T-helper 22 cell (primary cell): ENCODE measurements around the gene EYS.

Source experiments
- DNase-seq: peaks from one replicate; pipeline ENCODE4 v3.0.0-alpha.2; 2020; ENCODE audit warnings: low read depth

EYS gene

GRCh38 chr6:64128301-64129024 lies 1578.6 kb downstream of the EYS start:
- DNase-seq: no peak

- DNase-seq: no peak
These were observed 1583.0 kb downstream of the EYS start for GRCh38 chr6:64123761-64124633.

- DNase-seq: no peak
These were observed 1584.2 kb downstream of the EYS start for GRCh38 chr6:64122712-64123375.

- no peak for DNase-seq
These were observed 1585.9 kb downstream of the EYS start for GRCh38 chr6:64121011-64121565.

- no peak for DNase-seq
These were observed 1593.3 kb downstream of the EYS start for GRCh38 chr6:64113704-64114103.

DNA sequence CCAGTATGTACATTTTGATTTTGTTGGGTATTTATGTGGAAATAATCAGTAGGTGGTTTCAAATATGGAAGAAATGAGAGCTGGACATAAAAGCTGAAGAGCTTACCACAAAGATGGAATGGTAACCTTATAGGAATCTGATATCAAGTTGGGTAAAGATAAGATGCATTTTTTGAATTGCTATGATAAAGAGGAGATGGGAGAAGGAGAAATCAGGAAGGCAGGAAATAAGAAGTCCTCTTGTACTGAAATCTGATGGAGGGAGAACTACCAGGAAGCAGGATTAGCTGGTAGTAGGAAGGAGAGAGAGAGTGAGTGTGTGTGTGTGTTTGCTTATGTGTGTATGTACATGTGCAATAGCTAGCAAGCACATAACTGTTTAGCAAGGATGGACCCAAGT lies 1603.0 kb downstream of the EYS start:
- DNase-seq: no peak

DNA sequence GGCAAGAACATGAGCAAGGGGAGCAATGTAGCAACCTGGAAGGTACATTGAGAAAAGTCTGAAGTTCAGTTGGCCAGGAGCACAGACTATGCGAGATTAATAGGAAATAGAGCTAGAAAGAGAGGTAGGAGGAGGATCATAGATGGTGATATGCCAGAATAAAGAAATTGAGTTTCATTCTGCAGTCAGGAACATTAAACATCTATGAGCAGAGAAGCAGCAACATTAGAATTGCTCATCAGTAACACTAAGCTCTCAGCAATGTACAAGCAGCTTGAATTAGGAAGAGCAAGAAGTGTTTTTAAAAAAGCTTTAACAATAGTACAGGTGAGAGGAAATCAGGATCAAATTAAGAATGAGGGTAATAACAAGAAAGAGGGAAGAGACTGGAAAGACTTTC lies 1603.5 kb downstream of the EYS start:
- DNase-seq: no peak

- DNase-seq: no peak
These were observed 1606.2 kb downstream of the EYS start for GRCh38 chr6:64100702-64101303.

DNA sequence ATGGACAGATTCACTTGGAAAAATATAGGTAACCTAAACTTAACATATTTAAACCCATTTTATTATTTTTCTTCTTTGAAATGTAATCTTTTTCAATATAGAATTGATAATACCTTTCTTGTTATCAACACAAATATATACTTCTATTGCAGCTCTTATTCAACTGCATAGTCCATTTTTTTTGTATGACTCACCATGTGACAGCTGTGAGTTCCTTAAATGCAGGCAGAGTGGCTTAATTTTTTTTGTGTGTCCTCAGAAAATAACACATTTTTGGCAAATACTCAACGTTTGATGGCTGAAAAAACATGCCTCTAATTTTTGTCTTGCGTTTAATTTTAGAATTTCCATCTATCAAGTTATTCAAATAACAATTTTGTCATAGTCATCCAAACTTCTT lies 1616.7 kb downstream of the EYS start:
- DNase-seq: no peak

DNA sequence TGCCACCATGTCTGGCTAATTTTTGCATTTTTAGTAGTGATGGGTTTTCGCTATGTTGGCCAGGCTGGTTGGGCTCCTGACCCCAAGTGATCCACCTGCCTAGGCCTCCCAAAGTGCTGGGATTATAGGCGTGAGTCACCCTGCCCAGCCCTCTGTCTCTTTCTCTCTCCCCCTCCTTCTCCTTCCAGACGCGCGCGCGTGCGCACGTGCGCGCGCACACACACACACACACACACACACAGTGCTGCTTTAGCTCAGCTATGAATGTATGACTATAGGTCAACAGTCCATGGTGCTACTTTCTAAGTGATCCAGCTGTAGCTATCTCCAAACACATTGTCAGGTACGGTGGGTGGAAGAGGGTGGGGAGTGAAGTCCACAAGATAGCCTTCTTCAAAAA lies 1621.9 kb downstream of the EYS start:
- no peak for DNase-seq

GRCh38 chr6:64084185-64084663 lies 1622.8 kb downstream of the EYS start:
- no peak for DNase-seq

DNA sequence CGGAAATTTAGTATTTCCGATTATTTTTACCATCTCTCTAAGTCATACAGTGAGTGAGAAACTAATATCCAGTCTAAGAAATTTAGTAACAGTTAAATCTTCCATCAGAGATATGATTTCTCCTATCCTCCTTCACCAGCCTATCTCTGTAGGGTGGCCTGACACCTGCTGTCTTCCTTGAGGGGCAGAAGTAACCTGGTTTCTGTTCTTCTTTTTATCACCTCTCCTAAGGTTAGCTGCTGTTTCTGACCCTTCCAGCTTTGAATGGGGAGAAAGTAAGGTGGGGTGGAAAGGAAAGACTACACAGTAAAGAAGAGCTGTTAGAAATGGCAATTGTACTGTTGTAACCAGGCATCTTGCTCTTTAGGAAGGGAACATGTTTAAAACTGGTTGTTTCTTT lies 1623.8 kb downstream of the EYS start:
- no peak for DNase-seq

DNA sequence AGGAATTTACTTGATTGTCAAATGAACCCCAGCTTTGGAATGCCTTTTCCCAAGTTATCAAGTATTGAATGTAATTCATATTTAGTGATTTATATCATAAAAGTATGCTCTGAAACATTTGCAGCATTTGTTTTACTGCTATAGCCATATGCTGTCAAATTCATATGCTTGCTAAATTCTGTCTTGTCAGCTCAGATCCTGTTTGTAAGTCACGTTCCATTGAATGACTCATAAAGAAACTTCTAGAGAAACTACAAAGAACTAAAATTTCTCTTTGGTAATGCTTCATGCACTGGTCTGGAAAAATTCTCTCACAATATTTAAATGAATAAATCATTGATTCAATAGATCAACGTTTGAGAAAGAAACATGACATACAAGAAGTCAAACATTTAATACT lies 1625.6 kb downstream of the EYS start:
- DNase-seq: no peak

GRCh38 chr6:64074981-64075380 lies 1632.0 kb downstream of the EYS start:
- no peak for DNase-seq

DNA sequence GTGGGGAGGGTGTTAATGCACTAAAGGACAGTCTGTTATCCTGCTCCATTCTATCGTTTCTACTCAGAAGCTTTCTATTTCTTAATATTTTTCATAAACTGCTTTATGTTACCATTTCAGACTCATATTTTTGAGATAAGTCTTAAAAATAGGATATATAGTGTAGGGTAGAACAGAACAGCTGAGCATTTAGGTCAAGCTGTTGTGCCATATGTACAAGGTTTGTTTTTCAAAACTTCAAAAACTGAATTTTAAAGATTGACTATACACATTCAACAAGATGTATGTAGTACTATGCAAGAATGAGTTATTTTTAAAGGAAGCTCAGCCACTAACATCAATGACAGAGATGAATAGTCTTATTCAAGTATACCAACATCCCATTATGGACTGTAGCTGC lies 1634.3 kb downstream of the EYS start:
- DNase-seq: no peak

DNA sequence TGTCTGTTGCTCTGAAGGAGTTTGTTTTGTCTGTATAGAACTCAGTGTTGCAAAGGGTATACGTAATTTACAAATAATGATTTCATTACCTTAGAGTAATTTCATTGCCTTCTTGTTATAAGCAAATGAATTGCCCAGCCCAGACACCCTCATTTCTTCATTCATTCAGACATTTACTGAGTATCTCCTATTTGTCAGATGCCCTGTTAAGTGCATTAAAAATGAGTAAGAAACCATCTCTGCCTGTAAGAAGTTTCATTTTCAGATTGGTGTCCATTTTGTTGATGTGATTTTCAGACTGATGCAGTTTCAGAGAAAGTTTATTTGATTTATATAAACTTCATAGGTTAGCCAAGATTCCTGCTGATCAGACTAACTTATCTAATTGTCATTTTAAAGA lies 1642.1 kb downstream of the EYS start:
- no peak for DNase-seq

GRCh38 chr6:64062960-64063683 lies 1643.9 kb downstream of the EYS start:
- DNase-seq: no peak

DNA sequence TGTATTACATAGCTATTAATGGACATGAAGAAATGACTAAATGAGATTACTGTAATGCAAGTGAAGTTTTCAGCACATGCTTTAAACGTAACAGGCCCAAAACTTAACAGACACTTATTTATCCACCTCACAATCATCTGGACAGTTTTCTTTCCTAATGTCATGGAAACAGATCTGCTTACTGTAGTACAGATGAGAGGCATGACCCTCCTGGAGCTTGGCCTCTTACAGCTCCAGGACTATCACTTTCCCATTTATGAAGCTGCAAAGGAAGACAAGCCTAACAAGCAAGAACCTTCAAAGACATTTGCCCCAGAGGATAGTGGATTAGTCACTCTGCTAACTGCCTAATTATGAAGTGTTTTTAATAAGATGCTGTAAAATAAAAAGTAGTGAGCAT lies 1652.2 kb downstream of the EYS start:
- no peak for DNase-seq

DNA sequence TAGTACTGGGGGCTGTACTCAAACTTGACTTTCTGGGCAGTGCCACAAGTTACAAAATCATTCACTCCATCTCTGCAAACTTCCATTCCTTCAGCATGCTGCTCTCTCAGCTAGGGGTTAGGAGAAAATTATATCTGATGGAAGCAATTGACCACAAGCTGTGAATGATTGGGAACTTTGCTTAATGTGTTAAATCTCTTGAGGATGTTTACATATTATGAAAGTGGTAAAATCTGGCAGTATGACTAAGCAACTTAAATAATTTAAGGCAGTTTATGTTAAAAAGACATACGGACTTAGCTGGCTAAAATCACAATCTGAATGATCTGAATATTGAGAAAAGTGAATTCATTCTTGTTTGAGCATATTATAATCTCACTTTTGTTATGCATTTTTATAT lies 1656.4 kb downstream of the EYS start:
- no peak for DNase-seq

DNA sequence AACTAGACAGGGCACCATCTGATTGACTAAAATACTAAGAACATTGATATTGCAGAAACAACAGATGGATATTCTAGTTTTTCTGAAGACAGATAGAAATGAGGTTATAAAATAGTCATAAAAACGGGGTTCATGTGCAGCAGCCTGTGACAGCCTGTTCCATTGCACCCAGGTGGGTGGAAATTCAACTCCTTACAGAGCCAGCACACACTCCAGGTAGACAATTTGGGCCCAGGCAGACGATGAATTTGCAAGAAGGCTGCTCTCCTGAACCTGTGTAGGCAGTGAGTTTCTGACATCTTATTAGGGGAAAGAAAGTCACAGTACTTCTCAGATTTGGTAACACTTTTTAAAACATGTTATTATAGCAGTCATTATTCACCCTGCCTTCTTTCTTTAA lies 1657.3 kb downstream of the EYS start:
- no peak for DNase-seq

DNA sequence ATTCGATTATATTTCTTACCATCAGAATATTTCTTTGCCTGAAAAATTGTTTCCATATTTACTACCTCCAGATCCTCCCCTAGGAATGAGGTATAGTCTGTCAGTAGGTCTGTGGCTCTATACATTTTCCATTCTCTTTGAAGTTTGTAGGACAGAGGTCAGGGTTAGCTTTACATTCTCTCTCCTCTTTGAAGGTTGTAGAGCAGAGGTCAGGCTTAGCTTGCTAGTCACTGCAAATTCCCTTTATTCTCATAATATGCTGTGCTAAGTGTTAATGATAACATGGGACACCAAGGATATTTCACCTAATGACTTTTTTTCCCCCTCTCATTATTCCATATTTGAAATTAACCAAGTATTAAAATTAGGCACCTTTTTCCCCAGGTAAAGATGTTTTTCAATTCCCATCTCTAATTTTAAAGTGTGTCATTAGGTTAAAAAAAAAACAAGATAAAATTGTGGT lies 1660.2 kb downstream of the EYS start:
- no peak for DNase-seq
